ENCODE results near the gene LRCH1. TPM values are rescaled to one million over a fixed set of nuclear protein-coding genes. Genes with fewer than 3 reads are reported as not detected.

The LRCH1 gene
- total and polyA plus RNA-seq, 5 donors from 2014 or later = 2.6 to 23.5 (median 3.4) TPM

- DNase-seq (no peak), ATAC-seq (ENCODE audit: low read depth in 2 of 2) (no peak)
- Mint-ChIP-seq H3K4me1 (peaks cover 0 to 4% (median 1%) of the 10 kb centered on the region in 4 donors), H3K4me3 (no peak overlapping the region), H3K27ac (no peak overlapping the region), H3K9me3 (peaks cover 0 to 1% (median 0%) of the 10 kb centered on the region in 7 donors), H3K27me3 (peaks cover 18% of the 10 kb centered on the region), H3K36me3 (no peaks in the 10 kb centered on the region)
- no peak overlapping the region for H3K4me3 ChIP-seq (ENCODE audit: low read depth, low read length)
- H3K27ac ChIP-seq (ENCODE audit: insufficient read depth, low read length, poor library complexity, severe bottlenecking) = no peak overlapping the region
- H3K36me3 ChIP-seq (ENCODE audit: control insufficient read depth, insufficient read depth, low read length) = no peaks in the 10 kb centered on the region
- no peaks in the 10 kb centered on the region for H3K4me1 ChIP-seq (ENCODE audit: control insufficient read depth, insufficient read depth, low read length, poor library complexity, severe bottlenecking)
- no peaks in the 10 kb centered on the region for H3K27me3 ChIP-seq (ENCODE audit: control insufficient read depth, insufficient read depth, low read length)
- H3K9me3 ChIP-seq (ENCODE audit: control insufficient read depth in 2 of 2, low read length in 2 of 2) = no peaks in the 10 kb centered on the region
Measured at GRCh38 chr13:46536341-46536740, 16.6 kb upstream of the LRCH1 start.

GRCh38 chr13:46539231-46539630 is 13.7 kb upstream of the LRCH1 start:
- Mint-ChIP-seq H3K27me3 (peaks cover 25% of the 10 kb centered on the region), H3K27ac (no peak overlapping the region), H3K4me1 (peaks cover 0 to 4% (median 1%) of the 10 kb centered on the region in 4 donors), H3K36me3 (no peaks in the 10 kb centered on the region), H3K4me3 (no peak overlapping the region), H3K9me3 (peaks cover 0 to 1% (median 0%) of the 10 kb centered on the region in 7 donors)
- no peaks in the 10 kb centered on the region for H3K9me3 ChIP-seq (ENCODE audit: control insufficient read depth in 2 of 2, low read length in 2 of 2)
- DNase-seq (no peak), ATAC-seq (ENCODE audit: low read depth in 2 of 2) (no peak)
- no peak overlapping the region for H3K27ac ChIP-seq (ENCODE audit: insufficient read depth, low read length, poor library complexity, severe bottlenecking)
- no peaks in the 10 kb centered on the region for H3K36me3 ChIP-seq (ENCODE audit: control insufficient read depth, insufficient read depth, low read length)
- peaks cover 3% of the 10 kb centered on the region for H3K27me3 ChIP-seq (ENCODE audit: control insufficient read depth, insufficient read depth, low read length)
- H3K4me3 ChIP-seq (ENCODE audit: low read depth, low read length) = no peak overlapping the region
- no peaks in the 10 kb centered on the region for H3K4me1 ChIP-seq (ENCODE audit: control insufficient read depth, insufficient read depth, low read length, poor library complexity, severe bottlenecking)

GRCh38 chr13:46541210-46541609 is 11.8 kb upstream of the LRCH1 start:
- peaks cover 34% of the 10 kb centered on the region for H3K27me3 Mint-ChIP-seq
- ATAC-seq (ENCODE audit: low read depth in 2 of 2) = no peak

GRCh38 chr13:46542833-46543232 is 10.1 kb upstream of the LRCH1 start:
- H3K9me3 ChIP-seq (ENCODE audit: control insufficient read depth in 2 of 2, low read length in 2 of 2) = no peaks in the 10 kb centered on the region
- no peak overlapping the region for H3K27ac ChIP-seq (ENCODE audit: insufficient read depth, low read length, poor library complexity, severe bottlenecking)
- no peaks in the 10 kb centered on the region for H3K36me3 ChIP-seq (ENCODE audit: control insufficient read depth, insufficient read depth, low read length)
- Mint-ChIP-seq H3K4me1 (peaks cover 0 to 4% (median 1%) of the 10 kb centered on the region in 4 donors), H3K36me3 (no peaks in the 10 kb centered on the region), H3K27me3 (peaks cover 40% of the 10 kb centered on the region), H3K9me3 (no peaks in the 10 kb centered on the region), H3K4me3 (no peak overlapping the region), H3K27ac (no peak overlapping the region)
- DNase-seq = no peak
- H3K27me3 ChIP-seq (ENCODE audit: control insufficient read depth, insufficient read depth, low read length) = peaks cover 8% of the 10 kb centered on the region
- H3K4me1 ChIP-seq (ENCODE audit: control insufficient read depth, insufficient read depth, low read length, poor library complexity, severe bottlenecking) = no peaks in the 10 kb centered on the region
- no peak for ATAC-seq (ENCODE audit: low read depth in 2 of 2)
- H3K4me3 ChIP-seq (ENCODE audit: low read depth, low read length) = no peak overlapping the region

More at GRCh38 chr13:46541210-46541609, 11.8 kb upstream of the LRCH1 start:
- H3K36me3 Mint-ChIP-seq = no peaks in the 10 kb centered on the region
- Histone ChIP-seq H3K27ac (ENCODE audit: insufficient read depth, low read length, poor library complexity, severe bottlenecking) (no peak overlapping the region), H3K27me3 (ENCODE audit: control insufficient read depth, insufficient read depth, low read length) (peaks cover 8% of the 10 kb centered on the region), H3K4me3 (ENCODE audit: low read depth, low read length) (no peak overlapping the region), H3K9me3 (ENCODE audit: control insufficient read depth in 2 of 2, low read length in 2 of 2) (no peaks in the 10 kb centered on the region), H3K4me1 (ENCODE audit: control insufficient read depth, insufficient read depth, low read length, poor library complexity, severe bottlenecking) (no peaks in the 10 kb centered on the region), H3K36me3 (ENCODE audit: control insufficient read depth, insufficient read depth, low read length) (no peaks in the 10 kb centered on the region)
- H3K9me3 Mint-ChIP-seq = peaks cover 0 to 1% (median 0%) of the 10 kb centered on the region in 7 donors
- H3K4me1 Mint-ChIP-seq = peaks cover 0 to 4% (median 1%) of the 10 kb centered on the region in 4 donors
- no peak overlapping the region for H3K27ac Mint-ChIP-seq
- no peak for DNase-seq
- H3K4me3 Mint-ChIP-seq = no peak overlapping the region

- H3K27me3 Mint-ChIP-seq = peaks cover 37% of the 10 kb centered on the region
- no peaks in the 10 kb centered on the region for H3K9me3 Mint-ChIP-seq
- H3K4me1 ChIP-seq (ENCODE audit: control insufficient read depth, insufficient read depth, low read length, poor library complexity, severe bottlenecking) = no peaks in the 10 kb centered on the region
- no peak overlapping the region for H3K4me3 Mint-ChIP-seq
- H3K36me3 ChIP-seq (ENCODE audit: control insufficient read depth, insufficient read depth, low read length) = no peaks in the 10 kb centered on the region
- no peak overlapping the region for H3K27ac ChIP-seq (ENCODE audit: insufficient read depth, low read length, poor library complexity, severe bottlenecking)
- H3K36me3 Mint-ChIP-seq = no peaks in the 10 kb centered on the region
- no peaks in the 10 kb centered on the region for H3K9me3 ChIP-seq (ENCODE audit: control insufficient read depth in 2 of 2, low read length in 2 of 2)
- DNase-seq (no peak), ATAC-seq (ENCODE audit: low read depth in 2 of 2) (no peak)
- no peak overlapping the region for H3K27ac Mint-ChIP-seq
- H3K4me1 Mint-ChIP-seq = peaks cover 0 to 4% (median 1%) of the 10 kb centered on the region in 4 donors
- peaks cover 8% of the 10 kb centered on the region for H3K27me3 ChIP-seq (ENCODE audit: control insufficient read depth, insufficient read depth, low read length)
- H3K4me3 ChIP-seq (ENCODE audit: low read depth, low read length) = no peak overlapping the region
Measured at GRCh38 chr13:46543287-46543686, 9.7 kb upstream of the LRCH1 start.

GRCh38 chr13:46544208-46544607 is 8.8 kb upstream of the LRCH1 start:
- Mint-ChIP-seq H3K27ac (no peak overlapping the region), H3K36me3 (no peaks in the 10 kb centered on the region), H3K27me3 (peaks cover 39% of the 10 kb centered on the region), H3K4me1 (peaks cover 0 to 2% (median under 1%) of the 10 kb centered on the region in 4 donors), H3K9me3 (no peaks in the 10 kb centered on the region), H3K4me3 (no peak overlapping the region)
- Histone ChIP-seq H3K4me1 (ENCODE audit: control insufficient read depth, insufficient read depth, low read length, poor library complexity, severe bottlenecking) (no peaks in the 10 kb centered on the region), H3K9me3 (ENCODE audit: control insufficient read depth in 2 of 2, low read length in 2 of 2) (no peaks in the 10 kb centered on the region), H3K36me3 (ENCODE audit: control insufficient read depth, insufficient read depth, low read length) (no peaks in the 10 kb centered on the region), H3K4me3 (ENCODE audit: low read depth, low read length) (no peak overlapping the region), H3K27ac (ENCODE audit: insufficient read depth, low read length, poor library complexity, severe bottlenecking) (no peak overlapping the region), H3K27me3 (ENCODE audit: control insufficient read depth, insufficient read depth, low read length) (peaks cover 8% of the 10 kb centered on the region)
- DNase-seq (no peak), ATAC-seq (ENCODE audit: low read depth in 2 of 2) (no peak)

GRCh38 chr13:46544811-46545210 is 8.2 kb upstream of the LRCH1 start:
- no peaks in the 10 kb centered on the region for H3K36me3 ChIP-seq (ENCODE audit: control insufficient read depth, insufficient read depth, low read length)

GRCh38 chr13:46546084-46546768 is 6.7 kb upstream of the LRCH1 start:
- Histone ChIP-seq H3K27ac (ENCODE audit: insufficient read depth, low read length, poor library complexity, severe bottlenecking) (no peak overlapping the region), H3K4me1 (ENCODE audit: control insufficient read depth, insufficient read depth, low read length, poor library complexity, severe bottlenecking) (peaks cover under 1% of the 10 kb centered on the region), H3K9me3 (ENCODE audit: control insufficient read depth in 2 of 2, low read length in 2 of 2) (no peaks in the 10 kb centered on the region), H3K4me3 (ENCODE audit: low read depth, low read length) (no peak overlapping the region), H3K36me3 (ENCODE audit: control insufficient read depth, insufficient read depth, low read length) (no peaks in the 10 kb centered on the region), H3K27me3 (ENCODE audit: control insufficient read depth, insufficient read depth, low read length) (peaks cover 12% of the 10 kb centered on the region)
- peaks cover 0 to 1% (median under 1%) of the 10 kb centered on the region in 4 donors for H3K4me1 Mint-ChIP-seq
- DNase-seq (no peak), ATAC-seq (ENCODE audit: low read depth in 2 of 2) (no peak)
- H3K36me3 Mint-ChIP-seq = no peaks in the 10 kb centered on the region
- no peaks in the 10 kb centered on the region for H3K9me3 Mint-ChIP-seq
- H3K27me3 Mint-ChIP-seq = peaks cover 45% of the 10 kb centered on the region
- H3K4me3 Mint-ChIP-seq = no peak overlapping the region
- H3K27ac Mint-ChIP-seq = no peak overlapping the region

More at GRCh38 chr13:46544811-46545210, 8.2 kb upstream of the LRCH1 start:
- Mint-ChIP-seq H3K27ac (no peak overlapping the region), H3K4me3 (no peak overlapping the region), H3K36me3 (no peaks in the 10 kb centered on the region), H3K27me3 (peaks cover 43% of the 10 kb centered on the region), H3K4me1 (peaks cover 0 to 2% (median 0%) of the 10 kb centered on the region in 4 donors), H3K9me3 (no peaks in the 10 kb centered on the region)
- no peak for ATAC-seq (ENCODE audit: low read depth in 2 of 2)
- H3K27me3 ChIP-seq (ENCODE audit: control insufficient read depth, insufficient read depth, low read length) = peaks cover 9% of the 10 kb centered on the region
- no peak overlapping the region for H3K4me3 ChIP-seq (ENCODE audit: low read depth, low read length)
- H3K9me3 ChIP-seq (ENCODE audit: control insufficient read depth in 2 of 2, low read length in 2 of 2) = no peaks in the 10 kb centered on the region
- H3K4me1 ChIP-seq (ENCODE audit: control insufficient read depth, insufficient read depth, low read length, poor library complexity, severe bottlenecking) = no peaks in the 10 kb centered on the region
- H3K27ac ChIP-seq (ENCODE audit: insufficient read depth, low read length, poor library complexity, severe bottlenecking) = no peak overlapping the region
- no peak for DNase-seq

Measured in CD4-positive, CD25-positive, alpha-beta regulatory T cell (primary cell).